IPS-15b (cell line): ENCODE data around the gene ERLEC1.

ENCODE experiments used
- H3K27me3 ChIP-seq: one replicate; pipeline ENCODE4 v1.6.1; 2013; ENCODE audit warnings: low read length; ENCODE audit not compliant: control insufficient read depth, insufficient read depth
- H3K36me3 ChIP-seq: one replicate; pipeline ENCODE4 v1.6.1; 2013; ENCODE audit warnings: low read length; ENCODE audit not compliant: control insufficient read depth, insufficient read depth
- H3K4me1 ChIP-seq: one replicate; pipeline ENCODE4 v1.6.1; 2013; ENCODE audit warnings: mild to moderate bottlenecking, low read length; ENCODE audit not compliant: control insufficient read depth, insufficient read depth
- H3K4me3 ChIP-seq: one replicate; pipeline ENCODE4 v1.5.1; 2013; ENCODE audit warnings: low read depth, low read length
- H3K9ac ChIP-seq: one replicate; pipeline ENCODE4 v1.6.1; 2013; ENCODE audit warnings: low read depth, mild to moderate bottlenecking, low read length
- H3K9me3 ChIP-seq: one replicate; pipeline ENCODE4 v1.6.1; 2013; ENCODE audit warnings: mild to moderate bottlenecking, low read length; ENCODE audit not compliant: control insufficient read depth, insufficient read depth

The ERLEC1 gene

GRCh38 chr2:53786705-53787613 is at the start of gene ERLEC1, which contains the start of gene ASB3:
TSS of gene ERLEC1 (plus strand) at chr2:53787044. CDS start at chr2:53787211, 167 bp downstream.
TSS of gene ASB3 (minus strand) at chr2:53786953. CDS start at chr2:53765572, 21,381 bp downstream.
- Histone ChIP-seq H3K4me1 (peaks cover 13% of the 10 kb centered on the region), H3K36me3 (no peaks in the 10 kb centered on the region), H3K27me3 (no peaks in the 10 kb centered on the region), H3K9me3 (no peaks in the 10 kb centered on the region), H3K9ac (peak within 1 kb of the TSS; percentile 99), H3K4me3 (peak within 1 kb of the TSS; percentile 100)

GRCh38 chr2:53737091-53737490 is 49.8 kb upstream of the ERLEC1 start:
- H3K9ac ChIP-seq = no peak overlapping the region
- H3K9me3 ChIP-seq = no peaks in the 10 kb centered on the region
- H3K4me1 ChIP-seq = no peaks in the 10 kb centered on the region
- no peak overlapping the region for H3K4me3 ChIP-seq
- no peaks in the 10 kb centered on the region for H3K27me3 ChIP-seq
- H3K36me3 ChIP-seq = no peaks in the 10 kb centered on the region

- Histone ChIP-seq H3K27me3 (no peaks in the 10 kb centered on the region), H3K9ac (no peak overlapping the region), H3K9me3 (no peaks in the 10 kb centered on the region), H3K36me3 (no peaks in the 10 kb centered on the region), H3K4me1 (no peaks in the 10 kb centered on the region), H3K4me3 (no peak overlapping the region)
Measured at GRCh38 chr2:53739032-53739431, 47.8 kb upstream of the ERLEC1 start.

- H3K27me3 ChIP-seq = no peaks in the 10 kb centered on the region
- no peak overlapping the region for H3K4me3 ChIP-seq
- H3K9me3 ChIP-seq = no peaks in the 10 kb centered on the region
- H3K9ac ChIP-seq = no peak overlapping the region
- H3K36me3 ChIP-seq = no peaks in the 10 kb centered on the region
- no peaks in the 10 kb centered on the region for H3K4me1 ChIP-seq
Measured at GRCh38 chr2:53740170-53740569, 46.7 kb upstream of the ERLEC1 start.

GRCh38 chr2:53744395-53745065 is 42.3 kb upstream of the ERLEC1 start:
- no peaks in the 10 kb centered on the region for H3K9me3 ChIP-seq
- H3K4me3 ChIP-seq = no peak overlapping the region
- H3K27me3 ChIP-seq = no peaks in the 10 kb centered on the region
- no peaks in the 10 kb centered on the region for H3K36me3 ChIP-seq
- H3K4me1 ChIP-seq = no peaks in the 10 kb centered on the region
- no peak overlapping the region for H3K9ac ChIP-seq

GRCh38 chr2:53750041-53750768 is 36.6 kb upstream of the ERLEC1 start:
- no peaks in the 10 kb centered on the region for H3K4me1 ChIP-seq
- no peaks in the 10 kb centered on the region for H3K27me3 ChIP-seq
- H3K9ac ChIP-seq = no peak overlapping the region
- H3K36me3 ChIP-seq = no peaks in the 10 kb centered on the region
- H3K4me3 ChIP-seq = no peak overlapping the region
- H3K9me3 ChIP-seq = no peaks in the 10 kb centered on the region

GRCh38 chr2:53751728-53752127 is 35.1 kb upstream of the ERLEC1 start:
- H3K9me3 ChIP-seq = no peaks in the 10 kb centered on the region
- H3K4me3 ChIP-seq = no peak overlapping the region

GRCh38 chr2:53752385-53752784 is 34.5 kb upstream of the ERLEC1 start:
- H3K36me3 ChIP-seq = no peaks in the 10 kb centered on the region
- H3K27me3 ChIP-seq = no peaks in the 10 kb centered on the region
- H3K9ac ChIP-seq = no peak overlapping the region
- no peaks in the 10 kb centered on the region for H3K4me1 ChIP-seq
- no peak overlapping the region for H3K4me3 ChIP-seq
- no peaks in the 10 kb centered on the region for H3K9me3 ChIP-seq

More at GRCh38 chr2:53751728-53752127, 35.1 kb upstream of the ERLEC1 start:
- Histone ChIP-seq H3K4me1 (no peaks in the 10 kb centered on the region), H3K9ac (no peak overlapping the region), H3K36me3 (no peaks in the 10 kb centered on the region), H3K27me3 (no peaks in the 10 kb centered on the region)

GRCh38 chr2:53753041-53753440 is 33.8 kb upstream of the ERLEC1 start:
- Histone ChIP-seq H3K9me3 (no peaks in the 10 kb centered on the region), H3K36me3 (no peaks in the 10 kb centered on the region), H3K27me3 (no peaks in the 10 kb centered on the region), H3K4me3 (no peak overlapping the region), H3K4me1 (no peaks in the 10 kb centered on the region), H3K9ac (no peak overlapping the region)

GRCh38 chr2:53755121-53755520 is 31.7 kb upstream of the ERLEC1 start:
- Histone ChIP-seq H3K9ac (no peak overlapping the region), H3K4me3 (no peak overlapping the region), H3K9me3 (no peaks in the 10 kb centered on the region), H3K36me3 (no peaks in the 10 kb centered on the region), H3K4me1 (peaks cover 2% of the 10 kb centered on the region), H3K27me3 (no peaks in the 10 kb centered on the region)

GRCh38 chr2:53756644-53757043 is 30.2 kb upstream of the ERLEC1 start:
- Histone ChIP-seq H3K27me3 (no peaks in the 10 kb centered on the region), H3K9ac (no peak overlapping the region), H3K9me3 (no peaks in the 10 kb centered on the region), H3K4me1 (peaks cover 2% of the 10 kb centered on the region), H3K36me3 (no peaks in the 10 kb centered on the region), H3K4me3 (no peak overlapping the region)
